ENCODE results near the gene GPR132.

Gene GPR132

DNA sequence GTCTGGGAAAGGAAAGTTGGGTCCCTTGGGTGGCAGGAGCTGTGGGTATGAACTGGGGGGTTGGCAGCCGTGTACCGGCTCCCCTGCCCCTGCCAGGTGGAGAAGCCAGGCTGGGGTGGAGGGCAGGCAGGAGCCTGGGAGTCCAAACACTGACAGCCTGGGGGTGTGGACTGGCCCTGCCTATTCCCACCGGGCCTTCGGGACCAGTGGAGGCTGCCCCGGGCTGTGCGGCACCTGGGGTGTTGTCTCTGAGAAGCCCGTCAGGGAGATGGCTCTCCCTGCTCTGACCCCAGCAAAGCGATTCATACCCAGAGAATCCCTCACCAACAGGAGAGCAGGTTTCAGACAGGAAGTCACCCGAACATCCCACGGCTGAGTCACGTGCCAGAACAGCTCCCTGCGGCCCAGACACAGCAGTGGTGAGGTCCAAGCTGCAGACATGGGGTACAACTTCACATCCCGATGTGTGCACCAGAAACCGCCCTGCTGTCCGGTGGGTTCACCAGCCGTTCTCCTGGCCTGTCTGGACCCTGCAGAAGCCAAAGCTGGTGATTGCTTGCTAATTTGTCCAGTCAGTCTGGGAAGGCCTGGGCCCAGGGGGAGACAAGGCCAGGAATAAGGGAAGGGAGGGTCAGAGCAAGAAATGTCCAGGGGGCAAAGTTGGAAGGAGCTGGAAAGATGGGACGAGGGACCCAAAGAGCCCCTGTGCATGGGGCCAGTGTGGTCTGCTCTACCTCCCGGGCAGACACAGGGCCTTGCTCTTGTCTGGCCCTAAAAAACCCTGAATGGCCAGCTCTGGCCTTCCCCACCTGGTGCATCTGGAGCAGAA is 2.1 kb upstream of the GPR132 start:
- TF ChIP-seq, protein P1, sequence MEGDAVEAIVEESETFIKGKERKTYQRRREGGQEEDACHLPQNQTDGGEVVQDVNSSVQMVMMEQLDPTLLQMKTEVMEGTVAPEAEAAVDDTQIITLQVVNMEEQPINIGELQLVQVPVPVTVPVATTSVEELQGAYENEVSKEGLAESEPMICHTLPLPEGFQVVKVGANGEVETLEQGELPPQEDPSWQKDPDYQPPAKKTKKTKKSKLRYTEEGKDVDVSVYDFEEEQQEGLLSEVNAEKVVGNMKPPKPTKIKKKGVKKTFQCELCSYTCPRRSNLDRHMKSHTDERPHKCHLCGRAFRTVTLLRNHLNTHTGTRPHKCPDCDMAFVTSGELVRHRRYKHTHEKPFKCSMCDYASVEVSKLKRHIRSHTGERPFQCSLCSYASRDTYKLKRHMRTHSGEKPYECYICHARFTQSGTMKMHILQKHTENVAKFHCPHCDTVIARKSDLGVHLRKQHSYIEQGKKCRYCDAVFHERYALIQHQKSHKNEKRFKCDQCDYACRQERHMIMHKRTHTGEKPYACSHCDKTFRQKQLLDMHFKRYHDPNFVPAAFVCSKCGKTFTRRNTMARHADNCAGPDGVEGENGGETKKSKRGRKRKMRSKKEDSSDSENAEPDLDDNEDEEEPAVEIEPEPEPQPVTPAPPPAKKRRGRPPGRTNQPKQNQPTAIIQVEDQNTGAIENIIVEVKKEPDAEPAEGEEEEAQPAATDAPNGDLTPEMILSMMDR (IDR thresholded peaks at IDR 0.05) = no peak

DNA sequence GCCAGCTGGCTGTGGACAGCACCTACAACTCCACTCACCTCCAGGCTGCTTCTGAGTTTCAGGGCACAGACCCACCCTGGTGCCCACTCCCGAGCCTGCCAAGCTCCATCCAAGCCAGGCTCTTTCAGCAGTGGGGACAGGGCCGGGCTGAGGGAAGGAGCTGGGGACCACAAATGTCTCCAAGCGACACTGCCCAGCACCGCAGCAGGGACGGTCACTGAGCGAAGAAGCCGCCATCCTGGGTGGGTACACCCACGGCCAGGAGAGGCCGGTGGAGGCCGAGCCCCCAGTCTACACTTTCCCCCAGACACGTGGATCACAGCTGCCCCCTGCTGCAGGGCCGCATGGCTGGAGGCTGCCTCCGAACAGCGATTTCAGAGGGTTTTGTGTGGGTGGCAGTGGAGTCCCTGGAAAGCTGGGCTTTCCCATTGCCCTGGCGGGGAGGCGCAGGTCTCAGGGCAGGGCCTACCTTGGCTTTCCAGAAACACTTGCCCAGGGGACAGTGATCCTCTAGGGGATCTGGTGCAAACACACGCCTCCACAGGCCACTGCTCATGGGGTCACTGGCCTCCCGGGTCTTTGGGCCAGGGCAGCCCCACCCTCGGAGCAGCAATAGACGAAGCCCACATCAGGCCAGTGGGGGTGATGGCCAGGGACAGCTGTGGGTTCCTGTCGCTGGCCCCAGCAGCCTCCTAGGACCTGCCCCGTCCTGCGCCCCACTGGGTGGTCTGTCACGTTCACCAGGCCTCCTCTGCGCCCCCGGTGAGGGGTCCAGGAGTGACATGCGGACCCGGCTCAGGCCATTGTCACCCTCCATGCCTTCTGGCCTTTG is 1.2 kb upstream of the GPR132 start:
- TF ChIP-seq, protein P1 (IDR thresholded peaks at IDR 0.05) = no peak

DNA sequence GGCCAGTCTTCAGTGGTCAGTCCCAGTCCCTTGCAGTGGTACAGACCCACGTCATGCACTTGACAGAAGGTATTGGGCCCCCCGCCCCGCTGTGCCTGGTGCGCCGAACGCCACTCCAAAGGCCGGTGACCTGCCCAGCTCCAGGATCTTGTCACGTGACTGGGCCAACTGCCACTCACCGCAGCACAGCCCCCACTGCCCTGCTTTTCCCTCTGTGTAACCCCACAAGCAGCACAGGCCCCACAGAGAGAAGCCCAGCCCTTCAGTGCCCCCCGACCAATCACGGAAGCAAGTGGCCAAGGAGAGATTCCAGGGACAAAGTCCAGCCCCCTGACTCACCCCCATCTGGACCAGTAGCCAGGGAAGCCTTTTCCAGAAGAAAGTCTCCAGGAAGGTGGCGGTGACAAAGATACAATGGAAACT is 498 bp downstream of the GPR132 start:
- TF ChIP-seq, protein P1 (IDR thresholded peaks at IDR 0.05) = no peak

DNA sequence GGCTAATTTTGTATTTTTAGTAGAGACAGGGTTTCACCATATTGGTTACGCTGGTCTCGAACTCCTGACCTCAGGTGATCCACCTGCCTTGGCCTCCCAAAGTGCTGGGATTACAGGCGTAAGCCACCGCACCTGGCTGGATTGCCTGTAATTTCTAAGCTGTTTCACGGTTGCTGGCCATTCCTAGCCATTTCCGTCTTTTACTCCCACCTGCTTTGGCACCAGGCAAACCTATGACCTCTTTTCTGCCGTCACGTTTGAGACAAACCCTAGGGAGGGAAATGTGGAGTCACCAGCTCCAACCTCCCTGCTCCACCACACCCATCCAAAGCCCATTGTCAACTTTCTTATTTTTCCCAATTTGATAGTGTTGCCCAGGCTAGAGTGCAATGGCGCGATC is 1.2 kb downstream of the GPR132 start:
- TF ChIP-seq, protein P1 (IDR thresholded peaks at IDR 0.05) = no peak

DNA sequence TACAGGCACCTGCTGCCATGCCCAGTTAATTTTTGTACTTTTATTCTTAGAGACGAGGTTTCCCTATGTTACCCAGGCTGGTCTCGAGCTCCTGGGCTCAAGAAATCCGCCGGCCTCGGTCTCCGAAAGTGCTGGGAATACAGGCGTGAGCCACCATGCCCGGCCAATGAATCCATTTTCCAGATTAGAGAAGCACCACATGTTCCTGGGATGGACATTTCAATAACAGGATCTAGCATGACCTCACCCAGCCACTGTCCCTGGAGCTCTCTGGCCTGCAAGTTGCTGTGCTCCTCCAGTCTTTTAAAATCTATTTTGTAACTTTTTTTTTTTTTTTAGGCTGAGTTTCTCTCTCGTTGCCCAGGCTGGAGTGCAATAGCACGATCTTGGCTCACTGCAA is 2.2 kb downstream of the GPR132 start:
- TF ChIP-seq, protein P1 (IDR thresholded peaks at IDR 0.05) = no peak

DNA sequence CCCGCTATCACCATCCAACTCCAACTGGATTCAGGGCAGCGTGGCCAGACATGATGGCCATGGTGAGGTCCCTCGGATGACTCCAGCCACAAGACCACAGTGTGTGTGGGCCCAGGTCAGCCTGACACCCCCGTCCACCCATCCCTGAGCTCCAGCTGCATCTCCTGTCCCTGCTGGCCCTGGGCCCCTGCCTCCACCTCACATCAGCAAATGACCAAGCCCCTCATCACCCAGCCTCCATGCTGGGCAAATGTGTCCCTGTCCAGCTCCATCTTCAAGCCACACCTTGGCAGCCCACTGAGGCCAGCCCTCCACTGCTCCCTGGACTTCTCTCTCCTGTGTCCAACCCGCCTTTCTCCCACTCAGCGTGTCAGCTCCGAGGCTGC is 3.2 kb downstream of the GPR132 start:
- TF ChIP-seq, protein P1 (IDR thresholded peaks at IDR 0.05) = no peak

DNA sequence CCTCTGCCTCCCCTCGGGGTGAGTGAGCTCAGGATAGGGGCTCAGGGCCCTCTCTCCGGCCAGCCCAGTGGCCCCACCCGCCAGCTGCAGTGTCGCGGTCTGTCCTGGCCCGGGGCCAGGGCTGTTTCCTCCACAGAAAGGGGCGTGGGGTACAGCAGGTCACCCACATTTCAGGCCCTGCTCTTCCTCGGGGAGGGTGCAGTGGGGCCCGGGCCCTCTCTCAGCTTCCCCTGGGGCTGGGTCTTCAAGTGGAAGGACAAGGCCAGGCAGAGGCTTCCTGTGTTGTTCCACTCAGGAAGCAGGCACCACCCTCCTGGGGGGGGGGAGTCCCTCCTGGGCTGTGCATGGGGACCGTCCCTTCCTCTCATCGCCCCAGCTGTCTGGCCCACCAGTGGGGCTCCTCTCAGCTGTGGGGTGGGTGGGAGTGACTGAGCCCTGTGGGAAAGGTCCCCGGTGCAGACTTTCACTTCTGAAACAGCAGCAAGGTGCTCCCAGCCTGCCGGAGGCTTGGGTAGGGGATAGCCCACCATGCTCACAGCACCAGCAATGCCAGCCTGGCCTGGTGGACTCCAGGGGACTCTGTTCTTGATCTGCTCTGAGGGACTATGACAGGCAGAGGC is 3.7 kb downstream of the GPR132 start:
- TF ChIP-seq, protein P1 (IDR thresholded peaks at IDR 0.05) = no peak
